ENCODE measurements around the gene WDR83. TPM values are rescaled to one million over a fixed set of nuclear protein-coding genes. Genes with fewer than 3 reads are reported as not detected.
"Not testable (repeated sequence)": the region's sequence is repeated elsewhere in the genome, so short reads cannot be mapped to it uniquely, and the experiment has no call there.

Gene WDR83
- total RNA-seq (2014; rRNA removed; shearing (Covaris generic)): 2.9 and 8.0 TPM in 2 replicates
- 8.4 and 13.0 TPM in 2 replicates for polyA plus RNA-seq (2015; cell fraction: cytosol; rRNA removed)
- 13.0 and 16.7 TPM in 2 replicates for polyA plus RNA-seq (2015; cell fraction: nucleus; rRNA removed)

GRCh38 chr19:12666265-12667048 is at the start of gene WDR83, which contains the start of gene MAN2B1:
TSS of gene WDR83 (plus strand) at chr19:12666807. CDS start at chr19:12669791, 2,984 bp downstream.
TSS of gene MAN2B1 (minus strand) at chr19:12666742. CDS start at chr19:12666701, 41 bp downstream.
- DNase-seq (ENCODE audit: low read depth, low spot score): peak; percentile 58
- in situ Hi-C loops (cut with HindIII; ENCODE audit: low pct_unique_long_range_greater_than_20kb, low sequenced_read_pairs): no loop called here

DNA sequence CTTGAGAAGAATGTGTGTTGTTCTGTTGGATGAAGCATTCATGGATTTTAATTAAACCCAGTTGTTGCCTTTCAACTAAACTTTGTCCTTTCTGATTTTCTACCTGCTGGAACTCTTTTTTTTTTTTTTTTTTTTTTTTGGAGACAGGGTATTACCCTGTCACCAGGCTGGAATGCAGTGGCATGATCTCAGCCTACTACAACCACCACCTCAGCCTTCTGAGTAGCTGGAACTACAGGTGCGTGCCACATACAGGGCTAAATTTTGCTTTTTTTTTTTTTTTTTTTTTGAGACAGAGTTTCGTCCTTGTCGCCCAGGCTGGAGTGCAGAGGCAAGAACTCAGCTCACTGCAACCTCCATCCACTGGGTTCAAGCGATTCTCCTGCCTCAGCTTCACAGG is 49.0 kb upstream of the WDR83 start:
- in situ Hi-C loops (cut with HindIII; ENCODE audit: low pct_unique_long_range_greater_than_20kb, low sequenced_read_pairs): no loop called here
- DNase-seq (ENCODE audit: low read depth, low spot score): no peak

DNA sequence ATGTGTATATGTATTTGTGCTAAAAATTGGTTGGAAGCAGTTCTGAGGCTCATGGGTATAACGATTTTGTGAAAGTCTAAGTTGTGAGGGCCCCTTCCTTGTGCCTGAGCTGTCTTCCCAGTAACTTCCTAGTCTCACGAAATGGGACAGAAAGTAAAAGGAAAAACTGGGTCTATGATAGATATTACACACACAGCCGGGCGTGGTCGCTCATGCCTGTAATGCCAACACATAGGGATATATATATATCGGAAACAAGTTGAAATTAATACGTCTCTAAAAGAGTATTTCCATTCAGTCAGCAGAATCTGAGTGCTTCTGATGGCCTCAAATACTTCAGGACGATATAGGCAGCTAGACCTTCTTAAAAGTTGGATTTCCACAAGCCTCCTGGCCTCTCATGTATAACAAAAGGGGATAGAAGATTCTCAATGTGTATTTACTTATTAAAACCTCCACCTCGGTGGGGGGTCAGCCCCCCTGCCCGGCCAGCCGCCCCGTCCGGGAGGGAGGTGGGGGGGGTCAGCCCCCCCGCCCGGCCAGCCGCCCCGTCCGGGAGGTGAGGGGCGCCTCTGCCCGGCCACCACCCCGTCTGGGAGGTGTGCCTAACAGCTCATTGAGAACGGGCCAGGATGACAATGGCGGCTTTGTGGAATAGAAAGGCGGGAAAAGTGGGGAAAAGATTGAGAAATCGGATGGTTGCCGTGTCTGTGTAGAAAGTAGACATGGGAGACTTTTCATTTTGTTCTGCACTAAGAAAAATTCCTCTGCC is 45.2 kb upstream of the WDR83 start:
- in situ Hi-C loops (cut with HindIII; ENCODE audit: low pct_unique_long_range_greater_than_20kb, low sequenced_read_pairs); DNase-seq (ENCODE audit: low read depth, low spot score): not testable (repeated sequence)

DNA sequence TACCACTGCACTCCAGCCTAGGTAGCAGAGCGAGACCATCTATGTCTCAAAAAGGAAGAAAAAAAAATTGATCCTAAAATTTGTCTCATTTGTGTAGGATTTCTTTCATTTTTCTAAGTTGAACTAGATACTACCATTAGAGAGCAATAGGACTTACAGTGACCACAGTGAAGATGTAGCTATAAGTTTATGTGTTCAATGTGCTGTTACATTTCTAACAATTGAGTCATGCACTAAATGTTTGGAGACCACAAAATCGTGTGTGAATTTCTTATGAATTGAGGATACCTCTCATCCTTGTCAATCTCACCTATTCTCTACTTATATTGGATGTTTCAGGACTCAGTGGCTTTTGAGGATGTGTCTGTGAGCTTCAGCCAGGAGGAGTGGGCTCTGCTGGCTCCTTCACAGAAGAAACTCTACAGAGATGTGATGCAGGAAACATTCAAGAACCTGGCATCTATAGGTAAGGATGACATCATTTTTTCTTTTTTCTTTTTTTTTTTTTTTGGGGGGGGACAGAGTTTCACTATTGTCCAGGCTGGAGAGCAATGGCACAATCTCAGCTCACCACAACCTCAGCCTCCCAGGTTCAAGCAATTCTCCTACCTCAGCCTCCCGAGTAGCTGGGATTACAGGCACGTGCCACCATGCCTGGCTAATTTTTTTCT is 43.1 kb upstream of the WDR83 start:
- in situ Hi-C loops (cut with HindIII; ENCODE audit: low pct_unique_long_range_greater_than_20kb, low sequenced_read_pairs): no loop called here
- DNase-seq (ENCODE audit: low read depth, low spot score): no peak

DNA sequence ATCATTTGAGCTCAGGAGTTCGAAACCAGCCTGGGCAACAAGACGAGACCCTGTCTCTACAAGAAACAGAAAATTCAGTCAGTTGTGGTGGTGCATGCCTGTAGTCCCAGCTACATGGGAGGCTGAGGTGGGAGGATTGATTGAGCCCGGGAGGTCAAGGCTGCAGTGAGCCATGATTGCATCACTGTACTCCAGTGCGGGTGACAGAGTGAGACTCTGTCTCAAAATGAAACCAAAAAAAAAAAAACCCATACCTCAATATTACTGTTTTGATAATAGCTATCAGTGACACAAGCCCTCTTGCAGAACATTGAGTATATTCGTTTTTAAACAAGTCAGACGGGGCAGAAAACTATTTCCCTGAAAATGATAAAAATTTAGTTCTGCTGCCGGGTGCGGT is 39.6 kb upstream of the WDR83 start:
- DNase-seq (ENCODE audit: low read depth, low spot score): no peak
- in situ Hi-C loops (cut with HindIII; ENCODE audit: low pct_unique_long_range_greater_than_20kb, low sequenced_read_pairs): no loop called here

DNA sequence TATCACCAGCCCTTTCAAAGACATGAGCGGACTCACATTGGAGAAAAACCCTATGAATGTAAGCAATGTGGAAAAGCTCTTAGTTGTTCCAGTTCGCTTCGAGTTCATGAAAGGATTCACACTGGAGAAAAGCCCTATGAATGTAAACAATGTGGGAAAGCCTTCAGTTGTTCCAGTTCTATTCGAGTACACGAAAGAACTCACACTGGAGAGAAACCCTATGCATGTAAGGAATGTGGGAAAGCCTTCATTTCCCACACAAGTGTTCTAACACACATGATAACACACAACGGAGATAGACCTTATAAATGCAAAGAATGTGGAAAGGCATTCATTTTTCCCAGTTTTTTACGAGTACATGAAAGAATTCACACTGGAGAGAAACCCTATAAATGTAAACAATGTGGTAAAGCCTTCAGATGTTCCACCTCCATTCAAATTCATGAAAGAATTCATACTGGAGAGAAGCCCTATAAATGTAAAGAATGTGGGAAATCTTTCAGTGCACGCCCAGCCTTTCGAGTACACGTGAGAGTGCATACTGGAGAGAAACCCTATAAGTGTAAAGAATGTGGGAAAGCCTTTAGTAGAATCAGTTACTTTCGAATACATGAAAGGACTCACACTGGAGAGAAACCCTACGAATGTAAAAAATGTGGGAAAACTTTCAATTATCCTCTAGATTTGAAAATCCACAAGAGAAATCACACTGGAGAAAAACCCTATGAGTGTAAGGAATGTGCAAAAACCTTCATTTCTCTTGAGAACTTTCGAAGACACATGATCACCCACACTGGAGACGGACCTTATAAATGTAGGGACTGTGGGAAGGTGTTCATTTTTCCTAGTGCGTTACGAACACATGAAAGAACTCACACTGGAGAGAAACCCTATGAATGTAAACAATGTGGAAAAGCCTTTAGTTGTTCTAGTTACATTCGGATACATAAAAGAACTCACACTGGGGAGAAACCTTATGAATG is 38.3 kb upstream of the WDR83 start:
- in situ Hi-C loops (cut with HindIII; ENCODE audit: low pct_unique_long_range_greater_than_20kb, low sequenced_read_pairs): no loop called here
- DNase-seq (ENCODE audit: low read depth, low spot score): no peak

DNA sequence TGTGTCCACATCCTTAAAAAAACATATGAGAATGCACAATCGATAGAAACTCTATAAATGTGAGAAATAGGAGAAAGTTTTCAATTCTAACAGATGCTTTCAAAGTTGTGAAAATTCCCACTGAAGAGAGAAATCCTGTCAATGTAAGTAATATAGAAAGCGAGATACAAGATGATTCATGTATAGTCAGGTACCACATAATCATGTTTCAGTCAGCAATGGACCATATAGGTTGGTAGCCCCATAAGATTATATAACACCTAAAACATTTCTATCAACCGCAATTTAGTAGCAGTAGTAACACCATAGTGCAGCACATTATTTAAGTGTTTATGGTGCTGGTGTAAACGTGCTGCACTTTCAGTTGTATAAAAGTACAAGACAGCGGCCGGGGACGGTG is 37.4 kb upstream of the WDR83 start:
- in situ Hi-C loops (cut with HindIII; ENCODE audit: low pct_unique_long_range_greater_than_20kb, low sequenced_read_pairs): no loop called here
- no peak for DNase-seq (ENCODE audit: low read depth, low spot score)

GRCh38 chr19:12636631-12637030 is 30.0 kb upstream of the WDR83 start:
- in situ Hi-C loops (cut with HindIII; ENCODE audit: low pct_unique_long_range_greater_than_20kb, low sequenced_read_pairs): no loop called here

GRCh38 chr19:12638611-12639182 is 27.9 kb upstream of the WDR83 start:
- no peak for DNase-seq (ENCODE audit: low read depth, low spot score)
- in situ Hi-C loops (cut with HindIII; ENCODE audit: low pct_unique_long_range_greater_than_20kb, low sequenced_read_pairs): no loop called here

More at GRCh38 chr19:12636631-12637030, 30.0 kb upstream of the WDR83 start:
- DNase-seq (ENCODE audit: low read depth, low spot score): no peak

GRCh38 chr19:12639901-12640613 is 26.6 kb upstream of the WDR83 start:
- in situ Hi-C loops (cut with HindIII; ENCODE audit: low pct_unique_long_range_greater_than_20kb, low sequenced_read_pairs): no loop called here

GRCh38 chr19:12641456-12641855 is 25.2 kb upstream of the WDR83 start:
- in situ Hi-C loops (cut with HindIII; ENCODE audit: low pct_unique_long_range_greater_than_20kb, low sequenced_read_pairs): no loop called here

More at GRCh38 chr19:12639901-12640613, 26.6 kb upstream of the WDR83 start:
- DNase-seq (ENCODE audit: low read depth, low spot score): peak; percentile 58

DNA sequence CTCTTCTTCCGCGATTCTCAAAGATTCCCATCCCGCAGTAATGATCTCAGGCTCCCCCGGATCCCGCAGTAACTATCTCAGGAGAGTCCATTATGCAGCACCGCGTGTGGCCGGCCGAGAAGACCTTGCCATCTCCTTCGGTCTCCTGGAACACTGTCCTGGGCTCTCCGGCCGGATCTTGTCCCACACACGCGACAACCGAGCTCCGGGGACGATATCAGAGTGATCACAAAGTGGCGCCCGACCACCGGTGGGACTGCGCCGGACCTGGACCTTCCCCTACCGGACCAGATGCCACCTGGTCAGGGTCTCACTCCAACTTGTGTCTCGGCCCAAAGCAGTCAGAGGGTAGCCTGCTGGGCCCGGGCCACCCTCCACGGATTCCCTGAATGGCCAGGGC is 24.1 kb upstream of the WDR83 start:
- in situ Hi-C loops (cut with HindIII; ENCODE audit: low pct_unique_long_range_greater_than_20kb, low sequenced_read_pairs): no loop called here
- no peak for DNase-seq (ENCODE audit: low read depth, low spot score)

More at GRCh38 chr19:12641456-12641855, 25.2 kb upstream of the WDR83 start:
- no peak for DNase-seq (ENCODE audit: low read depth, low spot score)

DNA sequence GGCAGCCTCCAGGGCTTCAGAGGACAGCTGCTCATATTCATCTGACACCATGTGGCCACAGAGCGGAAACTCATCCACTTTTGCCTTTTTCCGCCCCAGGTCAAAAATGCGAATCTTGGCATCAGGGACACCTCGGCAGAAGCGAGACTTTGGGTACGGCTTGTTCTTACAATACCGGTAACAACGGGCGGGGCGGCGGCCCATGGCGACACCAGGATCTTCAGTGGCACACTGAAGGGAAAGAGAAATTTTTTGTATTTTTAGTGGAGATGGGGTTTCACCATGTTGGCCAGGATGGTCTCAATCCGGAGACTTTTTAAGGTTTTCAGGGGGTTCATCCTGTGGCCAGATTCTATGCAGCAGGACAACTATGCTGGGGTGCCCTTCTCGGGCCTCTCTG is 22.9 kb upstream of the WDR83 start:
- in situ Hi-C loops (cut with HindIII; ENCODE audit: low pct_unique_long_range_greater_than_20kb, low sequenced_read_pairs); DNase-seq (ENCODE audit: low read depth, low spot score): not testable (repeated sequence)

GRCh38 chr19:12646551-12646950 is 20.1 kb upstream of the WDR83 start:
- DNase-seq (ENCODE audit: low read depth, low spot score): no peak
- in situ Hi-C loops (cut with HindIII; ENCODE audit: low pct_unique_long_range_greater_than_20kb, low sequenced_read_pairs): no loop called here

- no peak for DNase-seq (ENCODE audit: low read depth, low spot score)
- in situ Hi-C loops (cut with HindIII; ENCODE audit: low pct_unique_long_range_greater_than_20kb, low sequenced_read_pairs): no loop called here
Observed at GRCh38 chr19:12647047-12647446, 19.6 kb upstream of the WDR83 start.

DNA sequence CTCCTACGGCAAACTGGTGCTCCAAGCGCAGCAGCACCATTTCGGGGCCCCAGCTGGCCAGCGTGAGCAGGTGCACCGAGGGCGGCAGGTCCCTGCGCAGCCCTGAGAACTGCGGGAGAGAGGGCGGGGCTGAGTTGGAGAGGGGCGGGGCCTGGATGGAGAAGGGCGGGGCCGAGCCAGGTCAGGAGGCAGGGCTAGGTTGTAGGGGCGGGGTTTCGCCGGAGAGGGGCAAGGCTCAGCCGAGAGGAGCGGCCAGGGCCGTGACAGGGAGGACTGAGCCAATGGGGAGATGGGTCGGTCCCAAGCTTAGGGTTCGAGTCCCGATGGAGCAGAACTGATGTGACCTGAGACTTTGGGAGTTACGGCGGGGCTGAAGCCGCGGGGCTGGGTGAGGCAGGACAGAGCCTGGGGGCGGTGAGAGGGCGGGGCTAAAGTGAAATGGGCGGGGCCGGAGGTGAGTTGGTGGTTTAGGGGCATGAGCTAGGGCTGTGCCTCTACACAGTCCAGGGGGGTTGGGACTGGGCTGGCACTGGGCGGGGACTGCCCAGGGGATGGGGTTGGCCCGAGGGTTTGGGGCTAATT is 19.0 kb upstream of the WDR83 start:
- DNase-seq (ENCODE audit: low read depth, low spot score): no peak
- in situ Hi-C loops (cut with HindIII; ENCODE audit: low pct_unique_long_range_greater_than_20kb, low sequenced_read_pairs): no loop called here
